Motor neuron (in vitro differentiated cells): ENCODE measurements around the gene BCOR. TPM values are rescaled to one million over a fixed set of nuclear protein-coding genes. Genes with fewer than 3 reads are reported as not detected.

Experiments
- ATAC-seq, 8 experiments: fragments of 200-7000 bp; cut with Tn5 transposase; replicated peaks in 6 of 8; 2 replicates each; pipeline ENCODE4 v1.8.0; 2021; ENCODE audit warnings: mild to moderate bottlenecking in 8 of 8, moderate library complexity in 8 of 8
- H3K27ac ChIP-seq, 2 donors: fragments of 250-450 bp; sonication (Bioruptor Pico); 2 replicates each; pipeline ENCODE4 v1.9.0; 2021; ENCODE audit warnings: antibody characterized with exemption in 2 of 2, mild to moderate bottlenecking in 2 of 2, moderate library complexity in 1 of 2
- H3K4me1 ChIP-seq, 2 donors: fragments of 250-450 bp; sonication (Bioruptor Pico); replicated peaks in 1 of 2; 2 replicates each; pipeline ENCODE4 v1.6.1; 2021; ENCODE audit warnings: antibody characterized with exemption in 2 of 2, mild to moderate bottlenecking in 2 of 2, moderate library complexity in 1 of 2
- H3K4me3 ChIP-seq, 5 donors: fragments of 250-450 bp; sonication (Bioruptor Pico); 2 replicates each; pipeline ENCODE4 v1.9.0; 2021; ENCODE audit warnings: antibody characterized with exemption in 5 of 5, mild to moderate bottlenecking in 5 of 5, moderate library complexity in 4 of 5
- WGBS, 10 experiments: fragments of 450-650 bp; shearing (Covaris generic); methylation state at CpG; one replicate each; pipeline ENCODE4 v1.0.0; 2022; 5-methylcytosine and 5-hydroxymethylcytosine counted together
- in situ Hi-C, 9 experiments: fragments of 400-800 bp; cut with MboI; loops; one replicate each; pipeline ENCODE4 v1.15.0; 2021; ENCODE audit warnings: low sequenced_read_pairs in 9 of 9, low pct_unique_long_range_greater_than_20kb in 2 of 9; ENCODE audit not compliant: unreplicated experiment in 9 of 9
- total RNA-seq, 8 experiments: library from RNA; unstranded; fragments of 300-600 nt; gene quantifications; 2 replicates each; pipeline versions ENCODE4 v1.2.3 to v1.2.4, GENCODE V29; 2022

The BCOR gene
- total RNA-seq, 8 experiments from 2014 or later = 12.1 to 102 (median 42.6) TPM

GRCh38 chrX:40061871-40062524, 35.8 kb downstream of the BCOR start:
- WGBS, 10 experiments = 40 to 76% methylated on average over 1 to 4 of the region's 30 CpGs; no CpG with 5 or more reads in 8 of the 10 experiments
- Histone ChIP-seq H3K4me3 (no peak overlapping the region), H3K27ac (no peak overlapping the region), H3K4me1 (no peaks in the 10 kb centered on the region)
- in situ Hi-C loops = loop anchor here in 1 of 9 experiments (25.0 kb wide), 1 partner anchor 250 kb away; no protein-coding TSS in a partner anchor
- no peak for ATAC-seq

- in situ Hi-C loops = loop anchor here in 1 of 9 experiments (25.0 kb wide), 1 partner anchor 249 kb away; no protein-coding TSS in a partner anchor
- H3K4me3 ChIP-seq = no peak overlapping the region
- no peak for ATAC-seq
- no peak overlapping the region for H3K27ac ChIP-seq
- WGBS, 10 experiments = 67 to 80% methylated on average over 2 to 3 of the region's 10 CpGs; no CpG with 5 or more reads in 8 of the 10 experiments
- no peaks in the 10 kb centered on the region for H3K4me1 ChIP-seq
Measured at GRCh38 chrX:40061005-40061404, 36.8 kb downstream of the BCOR start.

- in situ Hi-C loops = loop anchor here in 1 of 9 experiments (25.0 kb wide), 1 partner anchor 248 kb away; no protein-coding TSS in a partner anchor
- no peak for ATAC-seq
- H3K27ac ChIP-seq = no peak overlapping the region
- WGBS, 10 experiments = 18 to 100% (median 76%) methylated on average over 1 to 6 of the region's 7 CpGs; no CpG with 5 or more reads in 6 of the 10 experiments
- H3K4me1 ChIP-seq = no peaks in the 10 kb centered on the region
- no peak overlapping the region for H3K4me3 ChIP-seq
Measured at GRCh38 chrX:40060356-40060845, 37.4 kb downstream of the BCOR start.

- in situ Hi-C loops = loop anchor here in 1 of 9 experiments (25.0 kb wide), 1 partner anchor 246 kb away; no protein-coding TSS in a partner anchor
- ATAC-seq = peak in 4 of 8 experiments; percentile 55 to 97 (median 62)
- no peaks in the 10 kb centered on the region for H3K4me1 ChIP-seq
- H3K4me3 ChIP-seq = no peak overlapping the region
- 70 to 100% methylated on average over 2 to 5 of the region's 11 CpGs; no CpG with 5 or more reads in 8 of the 10 experiments for WGBS, 10 experiments
- H3K27ac ChIP-seq = no peak overlapping the region
Measured at GRCh38 chrX:40058719-40059118, 39.0 kb downstream of the BCOR start.

GRCh38 chrX:40057405-40057804, 40.4 kb downstream of the BCOR start:
- H3K4me1 ChIP-seq = no peaks in the 10 kb centered on the region
- no peak overlapping the region for H3K27ac ChIP-seq
- no peak overlapping the region for H3K4me3 ChIP-seq
- ATAC-seq = no peak
- in situ Hi-C loops = loop anchor here in 1 of 9 experiments (25.0 kb wide), 1 partner anchor 245 kb away; no protein-coding TSS in a partner anchor
- 47 to 100% methylated on average over 1 to 7 of the region's 9 CpGs; no CpG with 5 or more reads in 8 of the 10 experiments for WGBS, 10 experiments

- no peaks in the 10 kb centered on the region for H3K4me1 ChIP-seq
- no peak overlapping the region for H3K27ac ChIP-seq
- in situ Hi-C loops = loop anchor here in 1 of 9 experiments (25.0 kb wide), 1 partner anchor 244 kb away; no protein-coding TSS in a partner anchor
- H3K4me3 ChIP-seq = no peak overlapping the region
- ATAC-seq = no peak
- WGBS, 10 experiments = 83 to 100% (median 100%) methylated on average over 1 to 3 of the region's 4 CpGs; no CpG with 5 or more reads in 7 of the 10 experiments
Measured at GRCh38 chrX:40056420-40056819, 41.3 kb downstream of the BCOR start.

- Histone ChIP-seq H3K4me3 (no peak overlapping the region), H3K27ac (no peak overlapping the region), H3K4me1 (no peaks in the 10 kb centered on the region)
- in situ Hi-C loops = loop anchor here in 1 of 9 experiments (25.0 kb wide), 1 partner anchor 243 kb away; no protein-coding TSS in a partner anchor
- no peak for ATAC-seq
- WGBS, 10 experiments = 47 to 100% (median 75%) methylated on average over 1 to 3 of the region's 6 CpGs; no CpG with 5 or more reads in 4 of the 10 experiments
Measured at GRCh38 chrX:40055495-40055894, 42.3 kb downstream of the BCOR start.

GRCh38 chrX:40054793-40055192, 43.0 kb downstream of the BCOR start:
- Histone ChIP-seq H3K27ac (no peak overlapping the region), H3K4me3 (no peak overlapping the region), H3K4me1 (no peaks in the 10 kb centered on the region)
- in situ Hi-C loops = loop anchor here in 1 of 9 experiments (25.0 kb wide), 1 partner anchor 242 kb away; no protein-coding TSS in a partner anchor
- 71 to 80% methylated on average over 1 of the region's 1 CpG; no CpG with 5 or more reads in 8 of the 10 experiments for WGBS, 10 experiments
- ATAC-seq = no peak

- ATAC-seq = no peak
- WGBS, 10 experiments = 60% methylated on average over 1 of the region's 1 CpG; no CpG with 5 or more reads in 9 of the 10 experiments
- H3K4me3 ChIP-seq = no peak overlapping the region
- in situ Hi-C loops = loop anchor here in 1 of 9 experiments (25.0 kb wide), 1 partner anchor 238 kb away; no protein-coding TSS in a partner anchor
- no peak overlapping the region for H3K27ac ChIP-seq
- H3K4me1 ChIP-seq = no peaks in the 10 kb centered on the region
Measured at GRCh38 chrX:40050532-40050931, 47.2 kb downstream of the BCOR start.

GRCh38 chrX:40049084-40049641, 48.6 kb downstream of the BCOR start:
- Histone ChIP-seq H3K4me1 (no peaks in the 10 kb centered on the region), H3K27ac (no peak overlapping the region), H3K4me3 (no peak overlapping the region)
- WGBS, 10 experiments = 34 to 100% (median 84%) methylated on average over 1 to 3 of the region's 7 CpGs; no CpG with 5 or more reads in 5 of the 10 experiments
- no peak for ATAC-seq
- in situ Hi-C loops = no loop called here

- ATAC-seq = no peak
- no peak overlapping the region for H3K4me3 ChIP-seq
- H3K27ac ChIP-seq = no peak overlapping the region
- no peaks in the 10 kb centered on the region for H3K4me1 ChIP-seq
- in situ Hi-C loops = no loop called here
Measured at GRCh38 chrX:40047485-40047884, 50.3 kb downstream of the BCOR start.

- no peak for ATAC-seq
- WGBS, 10 experiments = 0 to 48% methylated on average over 1 to 3 of the region's 3 CpGs; no CpG with 5 or more reads in 8 of the 10 experiments
- H3K27ac ChIP-seq = no peak overlapping the region
- H3K4me3 ChIP-seq = no peak overlapping the region
- in situ Hi-C loops = no loop called here
- no peaks in the 10 kb centered on the region for H3K4me1 ChIP-seq
Measured at GRCh38 chrX:40043895-40044294, 53.9 kb downstream of the BCOR start.

GRCh38 chrX:40041915-40042314, 55.8 kb downstream of the BCOR start:
- no peak overlapping the region for H3K4me3 ChIP-seq
- H3K27ac ChIP-seq = no peak overlapping the region
- WGBS, 10 experiments = 32 to 40% methylated on average over 3 to 4 of the region's 6 CpGs; no CpG with 5 or more reads in 8 of the 10 experiments
- in situ Hi-C loops = no loop called here
- ATAC-seq = no peak
- no peaks in the 10 kb centered on the region for H3K4me1 ChIP-seq
